Dermis microvascular lymphatic vessel endothelial cell (primary cell): ENCODE data around the gene BHLHE23. TPM values are rescaled to one million over a fixed set of nuclear protein-coding genes. Genes with fewer than 3 reads are reported as not detected.

ENCODE experiments used
- DNase-seq, 2 donors: peaks; one replicate each; pipeline versions ENCODE4 v3.0.0 to v3.0.0-alpha.2; 2010; ENCODE audit warnings: low read depth in 2 of 2
- total RNA-seq: library from RNA; depleted of rRNA; stranded (reverse); fragments of >200 nt; gene quantifications from 2 replicates; pipeline ENCODE4 v1.2.1, GENCODE V29; 2014

The BHLHE23 gene
- total RNA-seq, 1 donor from 2014 or later: not detected

DNA sequence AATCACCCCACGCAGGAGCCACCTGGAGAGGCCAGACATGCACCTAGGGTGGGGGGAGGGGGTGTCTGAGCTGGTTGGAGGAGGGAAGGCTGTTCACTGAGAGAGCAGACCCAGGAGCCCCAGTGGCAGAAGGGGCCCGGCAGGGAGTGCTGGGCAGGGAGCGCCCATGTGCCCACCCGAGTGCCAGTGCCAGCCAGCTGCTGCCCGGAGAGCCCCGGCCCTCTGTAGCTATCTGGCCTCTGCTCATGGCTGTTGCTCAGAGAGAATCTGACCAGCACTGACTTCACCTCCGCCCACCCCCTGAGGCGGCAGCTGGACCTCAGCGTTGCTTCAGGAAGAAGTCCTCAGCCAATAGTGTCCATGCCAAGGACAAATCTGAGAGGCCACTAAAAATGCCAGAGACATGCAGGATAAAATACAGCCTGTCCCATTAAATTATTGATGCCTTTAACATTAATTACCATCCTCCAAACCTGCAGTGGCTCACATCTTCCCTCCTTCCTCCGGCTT is 31.5 kb downstream of the BHLHE23 start:
- DNase-seq: no peak

DNA sequence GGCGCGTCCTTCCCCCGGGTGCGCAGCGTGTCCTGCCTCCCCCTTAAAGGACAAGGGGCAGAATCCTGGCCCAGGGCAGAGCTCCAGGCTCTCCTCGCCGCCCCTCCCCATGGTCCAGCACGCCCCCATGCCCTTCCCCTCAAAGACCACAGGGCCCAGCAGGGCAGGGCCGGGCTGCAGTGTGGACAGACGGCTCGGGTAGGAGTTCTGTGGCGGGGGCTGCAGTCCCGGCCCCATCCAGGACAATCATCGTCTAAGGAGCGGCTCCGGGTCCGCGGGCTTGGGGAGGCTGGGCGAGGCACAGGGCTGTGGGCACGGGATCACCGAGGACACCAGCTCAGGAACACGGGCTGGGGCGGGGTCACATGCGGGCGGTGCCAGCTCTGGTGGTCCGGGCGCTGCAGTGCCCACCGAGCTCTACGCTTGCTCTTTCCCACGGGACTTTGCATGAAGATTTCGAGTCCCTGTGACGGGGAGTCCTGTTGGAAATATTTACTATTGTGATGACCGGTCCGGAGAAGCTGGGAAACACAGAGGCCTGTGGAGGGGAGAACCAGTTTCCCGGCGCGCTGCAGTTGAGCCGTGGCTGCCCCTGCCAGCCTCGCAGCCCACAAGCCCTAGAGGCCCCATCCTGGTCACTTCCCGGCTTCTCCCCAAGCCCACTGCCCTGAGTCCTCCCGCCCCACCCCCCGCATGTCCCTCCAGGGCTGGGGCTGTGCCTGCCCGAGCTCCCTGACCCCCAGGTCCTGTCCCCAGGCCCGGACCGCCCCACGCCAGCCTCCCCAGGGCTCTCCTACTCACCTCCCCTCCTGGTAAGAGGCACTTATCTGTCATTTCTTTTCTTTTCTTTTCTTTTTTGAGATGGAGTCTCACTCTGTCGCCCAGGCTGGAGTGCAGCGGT is 33.7 kb downstream of the BHLHE23 start:
- DNase-seq: no peak

DNA sequence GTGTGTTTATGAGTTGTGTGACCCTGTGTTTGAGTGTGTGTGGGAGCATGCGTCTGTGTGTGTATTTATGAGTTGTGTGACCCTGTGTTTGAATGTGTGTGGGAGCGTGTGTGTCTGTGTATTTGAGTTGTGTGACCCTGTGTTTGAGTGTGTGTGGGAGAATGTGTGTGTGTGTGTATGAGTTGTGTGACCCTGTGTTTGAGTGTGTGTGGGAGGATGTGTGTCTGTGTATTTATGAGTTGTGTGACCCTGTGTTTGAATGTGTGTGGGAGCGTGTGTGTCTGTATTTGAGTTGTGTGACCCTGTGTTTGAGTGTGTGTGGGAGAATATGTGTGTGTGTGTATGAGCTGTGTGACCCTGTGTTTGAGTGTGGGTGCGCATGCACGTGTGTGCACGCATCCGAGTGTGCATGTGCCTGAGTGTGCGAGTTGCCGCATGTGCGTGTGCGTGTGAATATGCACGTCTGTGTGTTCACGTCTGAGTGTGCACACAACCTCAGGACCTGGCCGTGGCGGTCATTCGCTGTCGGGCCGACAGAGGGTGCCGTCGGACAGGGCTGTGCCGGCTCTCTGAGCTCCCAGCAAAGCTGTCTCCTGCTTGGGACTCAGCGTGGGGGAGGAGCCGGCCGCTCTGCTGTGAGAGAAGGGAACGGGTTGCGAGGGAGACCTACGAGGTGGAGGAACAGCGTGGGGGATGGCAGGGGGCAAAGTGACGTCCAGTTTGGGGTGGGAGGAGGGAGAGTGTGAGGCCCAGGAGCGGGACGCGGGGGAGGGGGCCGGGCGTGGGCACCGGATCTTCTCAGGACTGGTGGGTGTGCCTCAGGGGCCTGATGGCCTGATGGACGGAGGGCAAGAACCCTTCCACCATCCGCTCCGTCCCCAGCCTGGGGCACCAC is 34.6 kb downstream of the BHLHE23 start:
- peak; percentile 50 to 81 for DNase-seq

DNA sequence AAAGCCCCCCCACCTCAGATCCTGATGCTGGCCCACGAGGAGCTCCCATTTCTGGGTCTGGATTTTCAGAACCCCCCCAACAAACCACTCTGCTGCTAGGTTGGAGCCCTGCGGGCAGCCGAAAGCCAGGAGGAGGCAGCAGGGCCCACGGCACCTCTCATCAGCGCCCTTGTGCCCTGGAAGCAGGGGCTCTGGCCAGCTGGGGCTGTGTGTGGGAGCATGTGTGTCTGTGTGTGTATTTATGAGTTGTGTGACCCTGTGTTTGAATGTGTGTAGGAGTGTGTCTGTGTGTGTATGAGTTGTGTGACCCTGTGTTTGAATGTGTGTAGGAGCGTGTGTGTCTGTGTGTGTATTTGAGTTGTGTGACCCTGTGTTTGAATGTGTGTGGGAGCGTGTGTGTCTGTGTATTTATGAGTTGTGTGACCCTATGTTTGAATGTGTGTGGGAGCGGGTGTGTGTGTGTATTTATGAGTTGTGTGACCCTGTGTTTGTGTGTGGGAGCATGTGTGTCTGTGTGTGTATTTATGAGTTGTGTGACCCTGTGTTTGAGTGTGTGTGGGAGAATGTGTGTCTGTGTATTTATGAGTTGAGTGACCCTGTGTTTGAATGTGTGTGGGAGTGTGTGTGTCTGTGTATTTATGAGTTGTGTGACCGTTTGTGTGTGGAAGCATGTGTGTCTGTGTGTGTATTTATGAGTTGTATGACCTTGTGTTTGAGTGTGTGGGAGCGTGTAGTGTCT is 35.4 kb downstream of the BHLHE23 start:
- DNase-seq: no peak

DNA sequence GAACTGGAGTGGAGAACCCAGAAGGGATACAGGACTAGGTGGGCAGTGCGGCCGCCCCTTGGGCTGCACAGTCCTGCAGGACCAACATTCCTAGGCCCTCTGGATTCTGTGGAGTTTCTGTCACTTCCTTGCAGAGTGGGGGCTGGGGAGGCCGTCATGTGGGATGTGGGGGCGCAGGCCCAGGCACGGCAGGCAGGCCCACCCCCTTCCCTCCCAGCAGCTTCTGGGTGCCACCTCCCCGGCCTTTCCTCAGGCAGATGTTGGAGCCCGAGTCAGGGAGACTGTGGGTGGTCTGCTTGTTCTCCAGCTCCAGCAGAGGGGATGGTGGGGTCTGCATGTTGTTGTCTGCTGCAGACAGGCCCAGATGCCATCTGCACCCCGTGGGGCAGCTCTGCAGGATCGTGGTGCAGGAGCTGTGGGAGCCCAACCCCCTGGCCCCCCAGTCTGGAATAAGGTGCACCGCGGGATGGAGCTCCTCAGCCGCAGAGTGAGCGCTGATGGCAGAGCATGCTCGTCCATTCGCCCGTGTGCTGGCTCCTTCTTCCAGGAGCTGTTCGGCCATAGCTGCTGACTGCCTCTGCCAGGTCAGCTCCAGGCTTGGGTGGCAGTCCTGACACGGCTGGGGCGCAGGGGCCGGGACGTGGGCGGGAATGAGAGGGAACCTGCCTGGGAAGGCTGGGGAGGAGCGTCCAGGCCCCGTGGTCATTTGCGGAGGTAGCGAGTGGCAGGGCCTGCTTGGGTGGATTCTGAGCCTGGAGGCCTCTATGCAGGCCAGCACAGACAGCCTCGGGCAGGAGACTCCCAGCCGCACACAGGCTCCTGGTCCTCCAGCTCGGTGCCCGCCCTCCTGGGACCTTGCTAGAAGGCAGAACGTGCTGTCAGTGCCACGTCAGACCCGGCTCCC is 36.2 kb downstream of the BHLHE23 start:
- no peak for DNase-seq

DNA sequence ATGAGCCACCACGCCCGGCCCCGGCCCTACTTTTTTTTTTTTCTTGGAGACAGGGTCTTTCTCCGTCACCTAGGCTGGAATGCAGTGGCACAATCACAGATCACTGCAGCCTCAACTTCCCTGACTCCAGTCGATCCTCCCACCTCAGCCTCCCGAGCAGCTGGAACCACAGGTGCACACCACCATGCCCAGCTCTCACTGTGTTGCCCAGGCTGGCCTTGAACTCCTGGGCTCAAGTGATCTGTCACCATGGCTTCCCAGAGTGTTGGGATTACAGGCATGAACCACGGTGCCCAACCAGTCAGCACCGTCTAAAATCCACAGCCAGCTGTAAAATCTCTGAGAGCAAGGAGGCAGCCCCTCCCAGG is 36.8 kb downstream of the BHLHE23 start:
- DNase-seq: no peak

DNA sequence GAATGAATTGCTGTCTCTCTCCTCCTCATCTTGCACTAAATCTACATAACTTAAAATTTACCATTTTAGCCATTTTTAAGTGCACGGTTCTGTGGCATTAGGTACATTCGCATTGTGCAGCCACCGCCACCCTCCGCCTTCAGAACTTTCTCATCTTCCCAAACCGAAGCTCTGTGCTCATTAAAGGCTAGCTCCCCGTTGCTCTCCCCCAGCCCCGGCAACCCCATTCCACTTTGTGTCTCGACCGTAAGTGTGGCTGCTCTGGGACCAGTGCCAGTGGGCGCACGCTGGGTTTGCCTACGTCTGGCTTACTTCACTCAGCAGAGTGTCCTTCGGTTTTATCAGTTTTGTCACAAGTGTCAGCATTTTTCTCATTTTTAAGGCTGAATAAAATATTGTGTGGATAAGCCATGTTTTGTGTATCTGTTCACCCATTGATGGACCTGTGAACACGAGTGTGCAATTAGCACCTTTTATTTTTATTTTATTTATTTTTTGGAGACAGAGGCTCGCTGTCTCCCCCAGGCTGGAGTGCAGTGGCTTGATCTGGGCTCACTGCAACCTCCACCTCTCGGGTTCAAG is 37.5 kb downstream of the BHLHE23 start:
- no peak for DNase-seq

DNA sequence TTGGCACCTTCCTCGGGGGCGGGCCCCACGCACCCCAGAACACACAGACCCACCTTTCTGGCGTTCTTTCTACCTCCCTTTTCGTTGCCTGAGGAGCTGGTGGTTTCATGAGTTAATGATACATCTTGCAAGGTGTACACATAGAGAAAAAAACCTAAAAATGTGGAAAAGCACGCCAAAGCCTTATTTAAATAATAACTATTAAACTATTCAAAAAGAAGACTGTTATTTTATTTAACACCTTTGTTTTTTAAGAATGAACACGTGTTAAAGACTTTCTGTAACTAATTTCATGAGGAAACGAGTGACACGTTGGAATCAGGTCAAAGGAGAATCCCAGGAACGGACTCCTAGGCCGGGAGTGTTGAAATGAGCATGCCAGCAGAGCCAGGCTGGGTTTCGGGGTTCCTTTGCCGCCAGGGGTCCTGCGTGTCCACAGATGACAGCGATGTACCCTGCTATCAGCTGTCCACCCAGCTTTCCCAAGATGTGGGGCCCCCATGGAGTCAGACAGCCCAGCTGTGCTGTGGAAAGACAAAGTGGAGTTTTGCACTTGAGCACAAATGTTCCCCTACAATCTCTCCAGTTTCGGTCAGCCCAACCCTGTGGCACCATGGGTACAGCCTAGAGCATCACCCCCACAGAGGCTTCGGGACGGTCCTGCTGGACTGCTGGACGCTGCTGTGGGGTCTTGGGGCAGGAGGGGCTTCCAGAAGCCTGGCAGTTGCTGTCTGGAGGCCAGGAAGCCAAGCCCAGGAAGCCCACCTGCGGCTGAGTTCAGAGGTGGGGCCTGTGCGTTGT is 38.2 kb downstream of the BHLHE23 start:
- DNase-seq: no peak

DNA sequence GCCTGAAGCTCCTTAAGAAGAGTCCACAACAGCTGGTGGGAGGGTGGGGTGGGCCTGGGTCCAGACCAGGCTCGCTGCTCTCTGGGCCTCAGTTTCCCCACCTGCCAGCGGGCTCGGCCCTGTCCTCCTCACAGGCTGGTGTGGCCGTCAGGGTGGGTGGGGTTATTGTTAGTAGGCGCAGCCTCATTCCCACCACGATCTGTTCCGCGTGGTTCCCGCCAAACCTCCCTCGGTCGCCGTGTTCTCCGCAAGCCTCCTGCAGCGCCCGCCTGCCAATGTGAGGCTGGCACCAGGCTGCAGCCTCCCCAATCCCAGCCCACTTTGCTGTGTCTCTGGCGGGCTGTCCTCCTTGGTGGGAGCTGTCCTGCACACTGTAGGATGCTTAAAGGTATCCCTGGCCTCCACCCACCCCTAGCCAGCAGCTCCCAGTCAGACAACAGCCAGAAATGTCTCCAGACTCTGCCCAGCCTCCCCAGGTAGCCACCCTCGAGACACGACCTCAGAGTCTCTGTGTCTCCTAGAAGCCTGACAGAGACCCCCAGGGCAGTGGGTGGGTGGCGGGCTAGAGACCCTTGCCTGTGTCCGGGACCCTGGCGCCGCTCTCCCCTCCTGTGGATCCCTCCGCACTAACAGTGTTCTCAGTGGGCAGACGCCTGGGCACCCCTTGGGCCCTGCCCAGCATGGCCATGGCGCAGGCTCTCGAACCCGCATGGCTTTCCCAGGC is 39.0 kb downstream of the BHLHE23 start:
- no peak for DNase-seq

DNA sequence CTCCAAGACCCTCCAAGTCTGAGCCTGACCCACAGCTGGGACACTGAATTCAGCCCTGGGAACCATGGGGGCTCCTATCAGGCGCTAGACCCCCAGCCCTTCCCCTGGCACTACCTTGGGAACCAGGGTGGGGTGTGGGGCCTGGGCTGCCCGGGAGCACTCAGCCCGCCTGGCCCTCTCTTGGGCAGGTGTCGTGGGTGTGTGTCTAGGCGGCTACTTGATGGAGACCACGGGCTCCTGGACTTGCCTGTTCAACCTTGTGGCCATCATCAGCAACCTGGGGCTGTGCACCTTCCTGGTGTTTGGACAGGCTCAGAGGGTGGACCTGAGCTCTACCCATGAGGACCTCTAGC is 39.6 kb downstream of the BHLHE23 start:
- no peak for DNase-seq

DNA sequence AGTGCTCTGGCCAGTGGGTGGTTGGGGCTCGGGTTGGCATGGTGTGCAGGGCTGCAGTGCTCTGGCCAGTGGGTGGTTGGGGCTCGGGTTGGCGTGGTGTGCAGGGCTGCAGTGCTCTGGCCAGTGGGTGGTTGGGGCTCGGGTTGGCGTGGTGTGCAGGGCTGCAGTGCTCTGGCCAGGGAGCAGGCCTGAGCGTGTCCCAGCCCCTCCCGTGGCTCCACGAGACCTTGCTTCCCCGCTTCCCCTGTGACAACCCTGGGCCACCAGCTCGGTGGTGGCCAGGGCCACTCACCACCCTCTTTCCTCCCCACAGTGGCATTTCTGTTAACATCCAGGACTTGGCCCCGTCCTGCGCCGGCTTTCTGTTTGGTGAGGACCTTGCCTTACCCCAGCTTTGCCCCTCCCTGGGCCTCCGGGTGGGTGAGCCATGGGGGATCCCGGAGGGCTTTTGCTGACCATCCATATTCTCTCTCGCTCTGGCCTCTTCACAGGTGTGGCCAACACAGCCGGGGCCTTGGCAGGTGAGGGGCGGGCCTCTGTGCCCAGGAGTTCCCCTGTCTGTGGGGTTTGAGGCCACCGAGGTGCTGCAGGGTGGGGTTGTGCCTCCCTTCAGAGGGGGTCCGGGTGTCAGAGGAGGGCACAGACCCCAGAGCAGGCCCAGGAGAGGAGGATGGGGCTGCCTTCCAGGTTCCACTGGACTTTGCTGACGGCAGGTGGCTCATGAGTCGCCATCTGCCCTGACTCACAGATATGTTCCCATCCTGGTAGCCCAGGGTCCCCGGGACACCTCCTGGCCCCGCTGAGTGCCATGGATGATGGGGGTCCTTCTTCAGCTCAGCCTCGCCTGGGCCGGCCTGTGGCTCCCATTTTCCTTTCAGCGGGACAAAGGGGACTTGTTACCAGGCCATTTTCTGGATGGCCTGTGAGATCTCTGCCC is 40.3 kb downstream of the BHLHE23 start:
- DNase-seq: no peak

DNA sequence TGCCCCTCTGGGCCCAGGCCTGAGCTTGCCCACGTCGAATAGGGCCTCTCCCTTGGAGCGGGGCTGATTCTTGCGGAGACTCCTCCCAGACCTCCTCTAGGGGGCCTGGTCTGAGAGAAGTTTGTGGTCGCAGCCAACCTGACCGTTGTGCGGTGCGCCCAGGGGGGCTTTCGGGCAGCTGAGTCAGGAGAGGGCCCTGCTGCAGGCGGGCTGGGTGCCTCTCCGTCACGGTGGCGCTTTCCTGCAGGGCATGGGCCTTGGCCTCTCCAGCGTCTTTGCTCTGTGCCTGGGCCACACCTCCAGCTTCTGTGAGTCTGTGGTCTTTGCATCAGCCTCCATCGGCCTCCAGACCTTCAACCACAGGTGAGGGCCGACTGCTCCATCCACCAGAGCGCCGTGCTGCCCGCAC is 41.4 kb downstream of the BHLHE23 start:
- no peak for DNase-seq

DNA sequence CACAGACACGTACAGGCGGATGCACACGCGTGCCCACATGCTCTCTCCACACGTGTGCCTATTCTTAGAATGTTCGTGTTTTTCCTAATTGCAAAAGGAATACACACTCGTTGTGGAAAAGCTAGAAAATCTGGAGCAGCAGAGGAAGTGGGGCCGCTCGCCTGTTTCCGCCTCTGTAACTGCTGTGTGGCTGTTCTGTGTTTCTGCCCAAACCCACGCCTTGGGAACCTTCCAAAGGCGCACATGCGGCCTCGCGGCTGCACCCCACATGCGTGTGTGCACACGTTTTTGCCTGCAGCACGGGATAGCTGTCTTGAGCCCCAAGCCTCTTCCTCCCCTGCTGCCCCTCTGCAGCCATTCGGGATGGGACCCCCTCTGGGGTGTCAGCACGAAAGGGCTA is 42.1 kb downstream of the BHLHE23 start:
- DNase-seq: no peak

DNA sequence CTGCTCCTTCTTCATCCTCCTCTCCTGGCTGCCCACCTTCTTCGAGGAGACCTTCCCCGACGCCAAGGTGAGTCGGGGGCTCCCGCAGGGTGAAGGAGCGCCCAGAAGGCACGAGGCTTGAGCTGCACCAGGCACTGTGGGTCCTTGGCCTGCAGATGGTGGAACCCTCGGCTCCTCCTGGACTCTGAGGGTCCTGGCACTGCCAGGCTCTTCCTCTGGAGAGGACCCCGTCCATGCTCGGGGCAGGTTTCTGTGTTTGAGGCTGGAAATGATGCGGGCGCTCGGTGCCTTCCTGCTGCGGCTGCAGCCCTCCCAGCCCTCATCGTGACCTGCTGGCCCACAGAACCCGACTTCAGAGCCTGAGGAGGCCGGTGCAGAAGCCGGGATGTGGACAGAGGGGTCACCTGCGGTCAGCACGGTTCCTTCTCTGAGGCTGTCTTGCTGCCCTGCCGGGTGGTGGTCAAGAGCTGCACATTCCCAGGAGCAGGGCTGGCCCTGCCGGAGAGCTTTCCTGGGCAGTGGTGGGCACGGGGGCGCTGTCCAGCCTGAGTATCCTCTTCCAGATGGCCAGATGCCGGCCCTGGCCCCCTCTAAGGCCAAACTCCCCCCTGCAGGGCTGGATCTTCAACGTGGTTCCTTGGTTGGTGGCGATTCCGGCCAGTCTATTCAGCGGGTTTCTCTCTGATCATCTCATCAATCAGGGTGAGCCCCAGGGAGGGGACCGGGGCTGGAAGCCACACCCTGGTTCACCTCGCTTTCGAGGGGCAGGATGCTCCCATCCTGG is 43.0 kb downstream of the BHLHE23 start:
- DNase-seq: no peak

DNA sequence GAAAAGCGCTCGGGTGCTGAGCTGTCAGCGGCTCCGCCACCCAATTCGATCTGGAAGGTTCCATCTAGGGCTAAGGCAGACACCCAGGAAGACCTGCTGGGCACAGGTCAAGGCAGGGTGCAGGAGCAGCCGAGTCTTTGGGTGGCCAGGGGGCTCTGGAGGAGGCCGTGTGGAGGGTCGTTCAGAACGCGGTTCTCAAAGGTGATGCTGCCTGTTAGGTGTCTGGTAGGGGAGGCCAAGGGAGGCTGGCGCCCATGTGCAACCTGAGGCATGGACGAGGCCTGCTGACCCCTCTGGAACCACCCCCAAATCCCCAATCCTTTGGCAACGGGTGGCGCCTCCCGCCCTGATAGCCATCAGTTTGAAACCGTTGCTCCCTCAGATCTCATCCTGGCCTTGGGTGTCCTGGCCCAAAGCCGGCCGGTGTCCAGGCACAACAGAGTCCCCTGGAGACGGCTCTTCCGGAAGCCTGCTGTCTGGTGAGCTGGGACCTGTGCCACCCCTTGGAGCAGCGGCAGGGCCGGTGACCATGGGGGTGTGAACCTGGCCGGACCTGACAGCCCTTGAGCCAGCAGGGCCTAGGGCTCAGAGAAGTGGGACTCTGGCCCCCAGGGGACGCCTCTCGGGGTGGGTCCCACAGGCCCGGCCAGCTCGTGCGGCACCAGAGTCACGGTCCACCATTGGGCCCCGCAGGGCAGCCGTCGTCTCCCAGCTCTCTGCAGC is 43.7 kb downstream of the BHLHE23 start:
- DNase-seq: no peak

DNA sequence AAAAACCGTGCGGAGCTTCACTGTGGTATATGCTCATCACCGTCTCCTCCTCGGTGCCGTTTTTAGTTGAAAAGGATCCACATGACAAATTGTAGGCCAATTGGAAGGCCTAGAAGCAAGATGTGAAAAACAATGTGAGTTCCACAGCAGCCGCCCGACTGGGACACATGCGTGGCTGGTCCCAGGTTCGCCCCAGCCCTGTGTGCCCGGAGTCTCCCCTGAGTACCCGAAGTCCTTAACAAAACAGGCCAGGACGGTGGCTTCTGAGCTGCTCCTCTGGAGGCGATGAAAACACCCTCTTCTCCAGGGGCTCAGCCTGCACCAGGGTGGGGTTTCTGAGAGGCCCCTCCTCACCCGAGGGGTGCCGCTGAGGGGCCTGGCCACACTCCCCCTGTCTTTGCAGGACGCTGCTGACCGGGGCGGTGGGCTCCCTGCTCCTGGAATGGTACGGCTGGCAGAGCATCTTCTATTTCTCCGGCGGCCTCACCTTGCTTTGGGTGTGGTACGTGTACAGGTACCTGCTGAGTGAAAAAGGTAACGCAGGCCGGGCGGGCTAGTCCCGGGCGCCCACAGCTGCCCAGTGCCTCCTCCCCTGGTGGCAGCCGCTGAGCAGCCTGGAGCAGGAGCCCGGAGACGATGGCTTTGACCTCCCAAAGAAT is 44.4 kb downstream of the BHLHE23 start:
- DNase-seq: no peak
